ENCODE data around the gene ESF1.

The ESF1 gene

DNA sequence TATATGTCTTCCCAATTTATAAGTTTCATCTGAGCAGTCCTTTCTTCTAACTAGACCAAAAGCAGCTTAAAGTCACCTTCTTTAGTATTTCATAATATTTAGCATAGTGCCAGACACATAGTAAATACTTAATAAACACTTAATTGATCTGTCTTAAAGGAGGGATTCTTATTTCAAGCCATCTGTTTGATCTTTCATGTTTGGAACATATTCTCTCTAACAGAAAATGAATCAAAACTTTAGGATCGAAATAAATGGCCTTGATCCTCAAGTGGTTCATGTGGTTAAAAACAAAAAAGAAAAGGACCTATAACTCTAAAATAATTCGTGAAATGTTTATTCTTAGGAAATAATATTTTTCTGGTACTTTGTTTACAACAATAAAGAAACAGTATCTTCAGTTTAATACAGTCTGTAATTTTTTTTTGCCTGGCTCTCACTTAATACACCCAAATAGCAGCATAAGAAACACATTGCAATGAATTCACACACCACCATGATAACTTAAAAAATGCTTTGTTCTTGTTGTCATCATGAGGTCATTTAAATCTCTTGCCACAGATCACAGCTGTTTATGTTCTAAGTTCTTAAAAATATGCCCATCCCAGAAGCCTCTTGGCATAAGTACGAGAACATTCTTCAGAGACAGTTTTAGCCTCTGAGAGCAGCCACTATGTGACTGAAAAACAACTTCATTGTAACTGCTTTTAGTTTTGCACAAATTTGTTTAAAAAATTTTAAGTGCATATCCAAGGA is 48.1 kb downstream of the ESF1 start:
- no peak for DNase-seq

DNA sequence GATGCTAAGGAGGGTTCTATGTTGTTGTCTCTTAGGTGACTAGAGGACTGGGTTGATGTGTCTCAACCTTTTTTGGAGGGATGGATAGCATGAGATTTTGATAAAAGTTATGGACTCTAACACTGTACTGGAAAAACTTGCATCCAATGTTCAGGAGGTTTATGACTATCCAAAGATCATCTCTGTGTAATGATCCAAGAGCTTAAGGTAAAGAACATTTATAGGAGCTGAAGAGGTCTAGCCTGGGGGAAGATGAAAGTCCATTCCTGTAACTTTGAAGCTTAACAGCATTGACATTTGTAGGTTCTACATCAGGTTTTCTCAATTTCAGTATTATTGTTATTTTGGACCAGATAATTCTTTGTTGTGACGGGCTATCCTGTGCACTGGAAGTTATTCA is 48.9 kb downstream of the ESF1 start:
- DNase-seq = no peak

DNA sequence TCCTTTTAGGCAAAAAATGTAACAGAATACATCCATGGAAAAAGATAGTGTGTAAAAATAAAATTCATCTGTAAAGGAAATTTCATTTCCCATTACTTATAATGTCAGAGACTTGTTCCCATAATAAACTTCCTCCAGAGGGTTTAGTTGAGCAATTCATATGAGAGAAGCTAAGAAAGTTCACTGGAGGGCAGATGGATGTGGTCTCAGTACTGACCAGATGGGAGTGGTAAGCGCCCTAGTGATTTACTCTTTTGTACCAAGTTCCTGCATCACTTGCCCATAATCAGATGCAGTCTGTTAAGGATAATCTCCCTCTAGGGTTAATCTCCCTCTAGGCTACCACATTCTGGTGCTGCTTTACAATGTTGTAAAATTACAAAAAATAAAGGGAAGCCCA is 61.7 kb downstream of the ESF1 start:
- DNase-seq = no peak

GRCh38 chr20:13718171-13718570 is 66.5 kb downstream of the ESF1 start:
- no peak for DNase-seq

GRCh38 chr20:13717631-13718044 is 67.1 kb downstream of the ESF1 start:
- DNase-seq = no peak

- no peak for DNase-seq
Measured at GRCh38 chr20:13715171-13715570, 69.5 kb downstream of the ESF1 start.

- no peak for DNase-seq
Measured at GRCh38 chr20:13708234-13708633, 76.5 kb downstream of the ESF1 start.

DNA sequence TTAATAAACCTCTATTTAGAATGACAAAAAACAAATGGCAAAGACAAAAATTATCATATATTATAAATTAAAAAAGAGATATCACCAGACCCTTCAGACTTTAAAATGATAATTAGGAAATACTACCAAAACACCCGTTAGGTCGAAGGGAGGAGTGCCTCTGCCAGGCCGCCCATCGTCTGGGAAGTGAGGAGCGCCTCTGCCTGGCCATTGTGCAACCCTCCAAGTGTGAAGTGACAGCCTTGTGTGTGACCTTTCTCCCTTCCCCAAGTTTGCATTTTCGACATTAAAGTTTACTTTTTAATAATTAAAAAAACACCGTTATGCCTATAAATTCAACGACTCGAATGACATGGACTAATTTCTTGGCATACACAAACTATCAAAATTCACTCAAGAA is 81.5 kb downstream of the ESF1 start:
- no peak for DNase-seq

- DNase-seq = no peak
Measured at GRCh38 chr20:13701486-13701885, 83.2 kb downstream of the ESF1 start.

GRCh38 chr20:13700761-13701160 is 84.0 kb downstream of the ESF1 start:
- no peak for DNase-seq

GRCh38 chr20:13694420-13695150 is 90.1 kb downstream of the ESF1 start:
- DNase-seq = no peak

DNA sequence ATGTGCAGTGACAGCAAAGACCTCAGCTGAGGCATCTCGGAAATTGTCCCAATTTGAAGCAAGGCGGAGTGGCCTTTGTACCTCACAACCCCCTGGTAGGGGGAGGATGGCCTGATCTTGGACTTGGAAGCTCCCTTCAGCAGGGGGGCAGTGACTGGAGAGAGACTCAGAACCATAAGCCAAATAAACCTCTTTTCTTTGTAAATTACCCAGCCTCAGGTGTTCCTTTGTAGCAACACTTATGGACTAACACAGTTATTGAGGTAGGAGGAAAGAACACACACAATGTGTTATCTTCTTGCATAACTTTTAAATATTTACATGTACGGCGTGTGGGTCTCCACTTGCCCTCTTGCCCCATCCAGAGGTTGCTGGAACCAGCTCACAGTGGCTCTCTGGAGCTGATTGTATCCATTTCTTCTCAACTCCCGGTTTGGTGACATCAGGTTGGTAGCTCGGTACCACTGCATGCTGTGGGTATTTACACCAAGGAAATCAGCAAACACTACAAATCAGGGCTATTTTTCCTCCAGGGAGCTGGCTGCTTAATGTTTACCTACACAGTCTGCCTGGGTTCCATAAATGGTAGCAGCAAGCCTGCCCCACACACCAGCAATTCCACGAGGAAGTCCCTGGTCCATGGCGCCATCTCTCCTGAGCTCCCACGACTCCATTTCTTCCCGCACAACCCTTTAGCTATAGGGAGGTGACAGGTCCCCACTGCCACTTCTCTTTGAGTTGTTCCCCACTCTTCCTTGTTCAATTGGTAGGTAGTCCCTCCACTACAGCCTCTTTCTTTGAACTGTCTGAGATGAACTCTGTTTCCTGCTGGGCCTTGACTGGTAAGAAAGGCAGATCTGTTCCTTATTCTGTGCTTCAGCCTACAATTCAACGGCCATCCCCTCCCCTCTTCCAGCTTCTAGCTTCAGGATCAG is 91.7 kb downstream of the ESF1 start:
- no peak for DNase-seq

DNA sequence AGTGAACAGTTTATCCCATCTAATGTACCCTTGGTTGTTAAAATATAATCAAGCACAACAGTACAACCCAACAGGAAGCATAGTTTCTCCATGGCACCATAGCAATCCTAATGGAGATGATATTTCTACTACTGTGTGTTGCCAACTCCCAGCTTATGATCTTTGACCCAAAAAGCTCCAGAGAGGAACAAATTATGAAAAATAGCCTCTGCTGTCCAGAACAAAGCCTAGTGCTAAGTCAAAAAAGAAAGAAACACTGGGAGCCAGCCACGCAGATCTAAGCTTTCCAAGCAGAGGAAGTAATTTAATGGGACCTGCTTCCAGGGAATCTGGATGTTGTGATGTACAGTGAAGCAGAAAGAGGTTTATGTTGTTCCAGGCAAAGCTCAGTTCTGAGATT is 93.8 kb downstream of the ESF1 start:
- no peak for DNase-seq

- no peak for DNase-seq
Measured at GRCh38 chr20:13687815-13688214, 96.9 kb downstream of the ESF1 start.

DNA sequence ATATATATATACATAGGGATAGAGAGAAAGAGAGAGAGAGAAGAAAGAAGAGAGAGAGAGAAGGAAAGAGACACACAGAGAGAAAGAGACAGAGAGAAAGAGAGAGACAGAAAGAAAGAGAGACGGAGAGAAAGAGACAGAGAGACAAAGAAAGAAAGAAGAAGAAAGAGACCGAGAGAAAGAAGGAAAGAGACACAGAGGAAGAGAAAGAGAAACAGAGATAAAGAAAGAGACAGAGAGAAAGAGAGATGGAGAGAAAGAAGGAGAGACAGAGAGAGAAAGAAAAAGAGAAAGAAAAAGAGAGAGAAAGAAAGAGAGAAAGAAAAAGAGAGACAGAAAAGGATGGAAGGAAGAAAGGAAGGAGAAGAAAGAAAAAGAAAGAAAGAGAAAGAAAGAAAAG is 99.1 kb downstream of the ESF1 start:
- no peak for DNase-seq

GRCh38 chr20:13684566-13685222 is 100.0 kb downstream of the ESF1 start:
- DNase-seq = no peak

DNA sequence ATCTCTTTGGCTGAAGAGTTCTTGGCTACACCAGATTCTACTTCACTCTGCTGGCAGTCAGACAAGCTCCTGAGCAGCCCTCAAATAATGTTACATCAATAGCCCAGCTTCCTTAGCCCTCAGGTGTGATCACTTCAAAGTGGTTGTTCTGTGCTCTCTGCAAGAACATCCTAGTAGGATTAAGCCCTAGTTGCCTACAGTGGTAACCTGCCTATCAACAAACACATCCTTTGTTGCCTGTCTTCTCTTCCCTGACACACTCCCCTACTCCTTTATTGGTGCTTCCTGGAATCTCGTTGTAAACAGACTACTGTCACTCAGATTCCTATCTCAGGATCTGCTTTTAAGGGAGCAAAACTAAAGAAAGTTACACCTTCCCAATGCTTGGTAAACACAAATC is 100.9 kb downstream of the ESF1 start:
- DNase-seq = no peak

DNA sequence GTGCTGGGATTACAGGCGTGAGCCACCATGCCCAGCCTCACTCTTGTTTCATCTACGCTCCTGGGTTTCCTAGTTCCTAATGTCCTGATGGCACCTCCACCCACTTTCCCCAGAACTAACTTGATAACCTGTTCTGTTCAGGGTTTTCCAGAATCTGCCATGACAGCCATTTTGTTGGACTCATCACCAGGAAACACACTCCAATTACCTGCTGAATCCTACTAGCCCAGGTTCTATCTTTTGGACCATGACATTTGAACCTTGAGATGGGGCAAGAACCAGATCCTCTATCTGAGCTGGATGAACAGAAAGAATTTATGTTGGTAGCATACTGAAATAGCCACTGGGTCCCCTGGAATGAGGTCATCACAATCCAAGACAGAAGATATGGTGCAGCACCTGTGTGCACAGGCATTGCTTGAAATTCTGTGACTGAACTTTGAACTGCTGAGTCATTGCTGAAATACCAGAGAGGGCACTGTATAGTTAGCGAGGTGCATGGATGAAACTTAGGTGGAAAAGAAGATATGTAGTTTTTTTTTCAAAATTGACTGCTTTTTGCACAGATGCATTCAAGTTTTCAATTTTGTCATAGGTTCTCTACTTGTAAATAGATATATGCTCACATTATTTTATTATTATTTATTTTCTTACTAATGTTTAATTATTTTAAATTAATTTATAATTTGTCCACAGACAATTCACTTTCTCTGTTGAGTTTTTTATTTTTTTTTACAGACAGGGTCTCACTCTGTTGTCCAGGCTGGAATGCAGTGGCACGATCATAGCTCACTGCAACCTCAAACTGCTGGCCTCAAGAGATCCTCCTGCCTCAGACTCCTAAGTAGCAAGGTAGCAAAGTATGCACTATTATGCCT is 103.2 kb downstream of the ESF1 start:
- DNase-seq = no peak

DNA sequence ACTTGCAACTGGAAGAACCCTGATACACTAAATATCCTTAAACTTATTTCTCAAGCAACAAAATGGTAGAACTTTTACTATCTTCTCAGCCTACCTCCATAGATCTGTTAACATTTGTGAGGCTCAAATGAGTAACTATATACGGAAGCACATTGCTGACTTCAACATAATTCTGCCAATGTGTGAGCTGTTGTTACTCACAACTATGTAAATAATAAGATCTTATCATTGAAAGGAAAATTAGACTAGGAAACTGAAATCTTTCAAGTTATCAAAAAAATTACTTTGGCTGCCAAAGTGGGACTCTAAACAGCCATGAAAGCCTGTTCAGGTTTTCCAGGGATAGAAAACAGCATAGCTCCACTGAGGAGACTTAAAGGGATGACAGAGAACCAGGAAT is 105.8 kb downstream of the ESF1 start:
- no peak for DNase-seq

DNA sequence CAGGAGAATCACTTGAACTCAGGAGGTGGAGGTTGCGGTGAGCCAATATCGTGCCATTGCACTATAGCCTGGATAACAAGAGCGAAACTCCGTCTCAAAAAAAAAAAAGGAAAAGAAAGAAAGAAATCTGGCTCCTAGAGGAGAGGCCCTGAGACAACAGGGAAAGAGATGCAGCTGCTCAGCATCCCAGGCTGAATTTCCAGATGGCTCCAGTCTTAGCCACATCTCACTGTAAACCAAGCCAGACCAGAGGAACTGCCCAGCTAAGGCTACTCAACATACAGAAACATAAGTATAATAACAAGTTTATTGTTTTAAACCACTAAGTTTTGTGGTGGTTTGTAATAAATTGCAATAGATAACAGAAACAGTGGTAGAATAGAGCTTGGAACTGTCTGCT is 107.5 kb downstream of the ESF1 start:
- no peak for DNase-seq

GRCh38 chr20:13676682-13677081 is 108.0 kb downstream of the ESF1 start:
- DNase-seq = no peak

DNA sequence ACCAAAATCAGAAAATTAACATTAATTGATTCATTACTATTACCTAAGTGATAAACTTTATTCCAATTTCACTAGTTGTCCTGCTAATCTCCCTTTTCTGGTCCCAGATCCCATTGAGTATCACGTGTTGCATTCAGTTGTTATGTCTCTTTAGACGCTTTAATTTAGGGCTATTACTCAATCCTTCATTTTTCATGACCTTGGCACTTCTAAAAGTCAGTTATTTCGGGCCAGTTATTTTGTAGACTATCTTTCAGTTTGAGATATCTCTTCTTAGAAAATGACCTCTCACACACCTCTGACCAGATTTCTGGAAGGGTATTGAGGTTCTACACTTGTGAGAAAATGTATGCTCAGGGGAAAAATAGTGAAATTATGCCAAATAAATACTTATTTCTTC is 112.0 kb downstream of the ESF1 start:
- no peak for DNase-seq
